Activated naive CD8-positive, alpha-beta T cell (primary cell): ENCODE results near the gene DCDC2B.
"Not testable (repeated sequence)": the region's sequence is repeated elsewhere in the genome, so short reads cannot be mapped to it uniquely, and the experiment has no call there.

Experiments
- H3K27ac Mint-ChIP-seq: one replicate; pipeline ENCODE4 v1.8.0; 2021; ENCODE audit warnings: mixed read lengths
- H3K27me3 Mint-ChIP-seq: one replicate; pipeline ENCODE4 v1.8.0; 2021; ENCODE audit warnings: mixed read lengths
- H3K36me3 Mint-ChIP-seq: one replicate; pipeline ENCODE4 v1.8.0; 2021; ENCODE audit warnings: mixed read lengths
- H3K4me1 Mint-ChIP-seq: one replicate; pipeline ENCODE4 v1.8.0; 2021; ENCODE audit warnings: low read depth, mixed read lengths
- H3K4me3 Mint-ChIP-seq: one replicate; pipeline ENCODE4 v1.8.0; 2021; ENCODE audit warnings: mild to moderate bottlenecking, mixed read lengths
- H3K9me3 Mint-ChIP-seq: one replicate; pipeline ENCODE4 v1.8.0; 2021; ENCODE audit warnings: low read depth, mixed read lengths

The DCDC2B gene

GRCh38 chr1:32208891-32209328 lies at the start of gene DCDC2B:
DCDC2B (plus strand) TSS chr1:32209089; CDS start chr1:32209094, 5 bp downstream.
- H3K36me3 Mint-ChIP-seq, result no peaks in the 10 kb centered on the region
- peaks cover 9% of the 10 kb centered on the region for H3K4me1 Mint-ChIP-seq
- H3K27me3 Mint-ChIP-seq, result no peaks in the 10 kb centered on the region
- no peaks in the 10 kb centered on the region for H3K9me3 Mint-ChIP-seq
- H3K4me3 Mint-ChIP-seq, result no peak within 1 kb of the TSS
- no peak within 1 kb of the TSS for H3K27ac Mint-ChIP-seq

DNA sequence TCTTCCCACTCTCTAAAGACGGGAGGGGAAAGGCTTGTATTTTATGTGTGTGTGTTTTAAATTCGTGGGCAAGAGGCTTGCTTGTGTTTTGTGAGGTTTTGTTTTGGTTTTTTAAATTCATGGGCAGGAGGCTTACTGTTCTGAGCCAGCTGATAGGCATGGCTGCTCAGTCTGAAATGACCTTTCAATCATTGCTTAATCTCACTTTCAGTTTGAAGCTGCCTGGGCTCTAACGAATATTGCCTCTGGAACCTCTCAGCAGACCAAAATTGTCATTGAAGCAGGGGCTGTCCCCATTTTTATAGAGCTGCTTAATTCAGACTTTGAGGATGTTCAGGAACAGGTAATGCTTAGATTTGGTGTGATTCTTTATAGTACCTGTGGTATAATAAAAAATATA lies 49.7 kb upstream of the DCDC2B start:
- Mint-ChIP-seq H3K36me3 (peaks cover 17% of the 10 kb centered on the region), H3K27ac (no peak overlapping the region), H3K9me3 (no peaks in the 10 kb centered on the region), H3K4me3 (no peak overlapping the region), H3K4me1 (peaks cover 1% of the 10 kb centered on the region), H3K27me3 (no peaks in the 10 kb centered on the region)

DNA sequence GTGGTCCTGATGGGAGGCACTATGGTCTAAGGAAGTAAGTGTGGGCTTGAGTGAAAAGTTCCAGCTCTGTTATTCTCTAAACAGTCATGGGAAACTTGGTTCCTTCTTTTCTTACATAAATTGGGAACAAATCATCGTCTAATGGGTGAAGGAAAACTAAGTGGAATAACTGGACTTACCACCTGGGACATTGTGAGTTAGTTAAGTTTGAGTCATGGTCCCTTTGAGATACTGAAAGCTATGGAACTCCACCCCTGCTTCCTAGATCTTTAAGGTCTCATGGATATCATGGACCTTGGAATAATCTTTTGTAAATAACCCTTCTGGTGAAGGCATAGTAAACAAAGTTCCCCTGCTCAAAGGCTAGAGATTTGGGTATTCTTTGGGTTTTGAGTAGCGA lies 45.5 kb upstream of the DCDC2B start:
- H3K9me3 Mint-ChIP-seq, result no peaks in the 10 kb centered on the region
- H3K36me3 Mint-ChIP-seq, result peaks cover 13% of the 10 kb centered on the region
- no peak overlapping the region for H3K27ac Mint-ChIP-seq
- no peaks in the 10 kb centered on the region for H3K27me3 Mint-ChIP-seq
- no peaks in the 10 kb centered on the region for H3K4me1 Mint-ChIP-seq
- H3K4me3 Mint-ChIP-seq, result no peak overlapping the region

DNA sequence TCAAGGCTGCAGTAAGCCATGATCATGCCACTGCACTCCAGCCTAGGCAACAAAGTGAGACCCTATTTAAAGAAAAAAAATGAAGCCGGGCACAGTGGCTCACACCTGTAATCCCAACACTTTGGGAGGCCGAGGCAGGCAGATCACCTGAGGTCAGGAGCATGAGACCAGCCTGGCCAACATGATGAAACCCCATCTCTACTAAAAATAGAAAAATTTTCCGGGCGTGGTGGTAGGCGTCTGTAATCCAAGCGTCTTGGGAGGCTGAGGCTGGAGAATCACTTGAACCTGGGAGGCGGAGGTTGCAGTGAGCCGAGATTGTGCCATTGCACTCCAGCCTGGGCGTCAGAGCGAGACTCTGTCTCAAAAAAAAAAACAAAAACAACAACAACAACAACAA lies 43.3 kb upstream of the DCDC2B start:
- not testable (repeated sequence) for H3K9me3 Mint-ChIP-seq, H3K27me3 Mint-ChIP-seq, H3K27ac Mint-ChIP-seq, H3K4me3 Mint-ChIP-seq, H3K4me1 Mint-ChIP-seq
- H3K36me3 Mint-ChIP-seq, result peaks cover 10% of the 10 kb centered on the region

DNA sequence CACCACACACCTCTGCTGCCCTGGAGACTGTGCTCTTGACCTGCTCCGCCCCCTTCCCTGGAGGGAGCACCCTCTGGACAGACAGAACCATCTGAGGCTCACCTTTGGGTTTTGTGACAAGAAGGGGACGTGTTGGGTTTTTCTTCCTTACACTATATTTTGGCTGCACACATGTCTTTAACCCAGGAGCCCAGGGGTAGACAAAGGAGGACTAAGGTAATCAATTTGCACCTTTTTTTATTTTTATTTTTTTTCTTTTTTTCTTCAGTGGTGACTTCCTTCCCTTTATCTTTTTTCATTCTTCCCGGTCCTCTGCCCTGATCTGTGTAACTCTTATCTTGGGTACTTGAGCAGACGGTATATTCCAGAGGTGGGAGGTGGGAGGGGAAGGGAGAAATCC lies 37.9 kb upstream of the DCDC2B start:
- H3K27me3 Mint-ChIP-seq, result no peaks in the 10 kb centered on the region
- H3K27ac Mint-ChIP-seq, result no peak overlapping the region
- no peaks in the 10 kb centered on the region for H3K9me3 Mint-ChIP-seq
- H3K4me3 Mint-ChIP-seq, result no peak overlapping the region
- peaks cover 15% of the 10 kb centered on the region for H3K4me1 Mint-ChIP-seq
- peaks cover 2% of the 10 kb centered on the region for H3K36me3 Mint-ChIP-seq

DNA sequence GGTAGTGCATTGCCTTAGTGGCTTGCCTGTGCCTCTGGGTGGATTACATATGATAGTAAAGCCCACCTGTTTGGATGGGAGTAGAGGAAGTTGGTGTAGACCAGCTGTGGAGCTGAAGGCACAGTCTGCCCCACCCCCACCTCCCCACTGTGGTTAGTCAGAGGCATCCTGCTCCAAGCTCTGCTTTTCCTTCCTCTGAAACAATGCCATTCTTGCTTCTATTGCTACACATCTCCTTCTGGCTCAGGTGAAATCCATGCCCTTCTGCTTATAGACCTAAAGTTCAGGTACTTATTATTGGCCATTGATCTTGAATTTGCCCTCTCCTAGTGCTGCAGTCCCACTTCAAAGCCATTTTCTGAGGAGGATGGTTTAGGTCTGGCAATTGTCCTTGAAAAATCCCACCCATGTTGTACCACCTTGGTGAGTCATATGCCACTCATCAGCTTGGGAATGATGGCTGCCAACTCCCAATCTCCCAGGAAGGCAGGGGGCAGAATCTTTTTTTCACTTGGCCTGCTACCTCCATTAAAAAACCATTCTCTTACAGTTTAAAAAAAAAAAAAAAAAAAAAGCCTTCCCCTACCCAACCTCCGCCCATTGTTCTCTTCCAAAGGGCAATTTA lies 36.2 kb upstream of the DCDC2B start:
- Mint-ChIP-seq H3K9me3 (no peaks in the 10 kb centered on the region), H3K27ac (peak overlapping the region; percentile 41), H3K4me1 (peaks cover 15% of the 10 kb centered on the region), H3K36me3 (no peaks in the 10 kb centered on the region), H3K4me3 (no peak overlapping the region), H3K27me3 (no peaks in the 10 kb centered on the region)

DNA sequence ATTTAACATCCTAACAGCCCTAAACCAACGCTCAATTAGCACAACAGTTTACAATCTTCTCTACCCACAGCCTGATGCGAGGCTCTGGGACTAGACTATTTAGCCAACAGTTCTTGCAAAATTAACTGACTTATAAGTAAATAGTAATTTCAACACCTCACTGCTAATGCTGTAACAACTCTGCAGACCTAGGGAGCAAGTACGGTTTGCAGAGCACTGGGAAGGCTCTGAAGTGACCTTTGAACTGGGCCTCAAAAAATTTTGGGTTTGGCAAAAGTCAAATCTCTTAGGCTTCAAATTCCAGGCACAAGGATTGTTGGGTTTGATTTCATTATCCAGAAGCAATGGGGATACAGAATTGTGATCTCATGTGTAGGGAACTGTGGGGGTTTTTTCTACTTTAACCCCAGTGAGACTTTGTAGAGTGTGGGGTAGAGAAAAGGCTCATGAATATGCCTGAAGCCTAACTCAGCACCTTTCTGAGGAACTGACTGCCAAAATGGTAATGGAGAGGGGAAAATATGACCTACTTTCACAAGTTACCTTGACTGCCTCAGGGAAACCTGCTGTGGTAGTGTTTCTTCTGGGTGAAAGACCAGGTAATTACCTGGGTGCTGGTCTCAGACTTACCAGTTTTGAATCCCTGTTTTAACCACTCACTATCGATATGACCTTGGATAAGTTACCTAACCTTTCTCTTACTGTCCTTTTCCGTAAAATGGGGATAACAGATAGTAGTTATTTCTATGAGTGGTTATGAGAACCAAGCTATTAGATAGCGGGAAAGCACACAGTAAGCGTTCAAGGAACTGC lies 30.3 kb upstream of the DCDC2B start:
- Mint-ChIP-seq H3K36me3 (peaks cover 6% of the 10 kb centered on the region), H3K4me3 (peak overlapping the region; percentile 89), H3K9me3 (no peaks in the 10 kb centered on the region), H3K27ac (peak overlapping the region; percentile 96), H3K4me1 (peaks cover 35% of the 10 kb centered on the region), H3K27me3 (no peaks in the 10 kb centered on the region)

GRCh38 chr1:32179193-32179442 lies 29.8 kb upstream of the DCDC2B start:
- Mint-ChIP-seq H3K27ac (peak overlapping the region; percentile 96), H3K9me3 (no peaks in the 10 kb centered on the region), H3K36me3 (peaks cover 9% of the 10 kb centered on the region), H3K27me3 (no peaks in the 10 kb centered on the region), H3K4me1 (peaks cover 39% of the 10 kb centered on the region), H3K4me3 (peak overlapping the region; percentile 89)

GRCh38 chr1:32179443-32180185 lies 29.3 kb upstream of the DCDC2B start, which contains the start of gene TXLNA:
TXLNA (plus strand) TSS chr1:32179675; CDS start chr1:32180346, 671 bp downstream.
- Mint-ChIP-seq H3K4me1 (peaks cover 44% of the 10 kb centered on the region), H3K36me3 (peaks cover 12% of the 10 kb centered on the region), H3K27ac (peak within 1 kb of the TSS; percentile 96), H3K9me3 (no peaks in the 10 kb centered on the region), H3K27me3 (no peaks in the 10 kb centered on the region), H3K4me3 (peak within 1 kb of the TSS; percentile 94)

- Mint-ChIP-seq H3K4me1 (peaks cover 49% of the 10 kb centered on the region), H3K4me3 (peak overlapping the region; percentile 94), H3K36me3 (peaks cover 17% of the 10 kb centered on the region), H3K9me3 (no peaks in the 10 kb centered on the region), H3K27ac (peak overlapping the region; percentile 96), H3K27me3 (no peaks in the 10 kb centered on the region)
Measured at GRCh38 chr1:32180186-32181060, 28.5 kb upstream of the DCDC2B start.

DNA sequence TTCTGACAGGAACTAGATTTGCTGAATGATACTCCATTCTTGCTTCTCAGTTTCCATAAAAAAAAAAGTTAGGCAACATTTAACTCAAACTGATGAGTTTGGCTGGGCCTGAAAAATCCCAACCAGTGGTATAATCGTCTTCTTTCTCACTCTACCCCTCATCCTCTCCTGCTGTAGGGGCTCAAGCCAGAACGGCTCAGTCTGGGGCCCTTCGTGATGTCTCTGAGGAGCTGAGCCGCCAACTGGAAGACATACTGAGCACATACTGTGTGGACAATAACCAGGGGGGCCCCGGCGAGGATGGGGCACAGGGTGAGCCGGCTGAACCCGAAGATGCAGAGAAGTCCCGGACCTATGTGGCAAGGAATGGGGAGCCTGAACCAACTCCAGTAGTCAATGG lies 27.8 kb upstream of the DCDC2B start:
- peaks cover 17% of the 10 kb centered on the region for H3K36me3 Mint-ChIP-seq
- no peaks in the 10 kb centered on the region for H3K9me3 Mint-ChIP-seq
- H3K4me1 Mint-ChIP-seq, result peaks cover 52% of the 10 kb centered on the region
- peak overlapping the region; percentile 94 for H3K4me3 Mint-ChIP-seq
- peak overlapping the region; percentile 96 for H3K27ac Mint-ChIP-seq
- no peaks in the 10 kb centered on the region for H3K27me3 Mint-ChIP-seq

- Mint-ChIP-seq H3K27ac (peak overlapping the region; percentile 96), H3K4me3 (peak overlapping the region; percentile 94), H3K27me3 (no peaks in the 10 kb centered on the region), H3K4me1 (peaks cover 57% of the 10 kb centered on the region), H3K36me3 (peaks cover 22% of the 10 kb centered on the region), H3K9me3 (no peaks in the 10 kb centered on the region)
Measured at GRCh38 chr1:32181563-32181962, 27.3 kb upstream of the DCDC2B start.

DNA sequence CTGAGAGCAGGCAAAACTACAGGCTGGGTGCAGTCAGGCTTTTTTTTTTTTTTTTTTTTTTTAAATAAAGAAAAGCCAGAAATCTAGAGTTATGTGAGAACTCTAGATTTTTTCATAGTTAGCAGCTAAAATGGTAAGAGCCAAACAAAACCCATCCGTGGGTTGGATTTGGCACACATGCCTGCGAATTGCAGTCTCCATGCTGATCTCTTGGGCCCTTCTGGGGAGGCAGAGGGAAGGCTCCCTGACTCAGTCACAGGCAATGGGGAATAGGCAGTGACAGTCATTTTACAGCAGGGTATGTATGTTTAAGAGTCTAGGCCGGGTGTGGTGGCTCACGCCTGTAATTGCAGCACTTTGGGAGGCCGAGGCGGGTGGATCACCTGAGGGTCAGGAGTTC lies 26.8 kb upstream of the DCDC2B start:
- no peaks in the 10 kb centered on the region for H3K27me3 Mint-ChIP-seq
- peak overlapping the region; percentile 94 for H3K4me3 Mint-ChIP-seq
- H3K36me3 Mint-ChIP-seq, result peaks cover 22% of the 10 kb centered on the region
- H3K4me1 Mint-ChIP-seq, result peaks cover 58% of the 10 kb centered on the region
- H3K9me3 Mint-ChIP-seq, result no peaks in the 10 kb centered on the region
- no peak overlapping the region for H3K27ac Mint-ChIP-seq

- no peaks in the 10 kb centered on the region for H3K9me3 Mint-ChIP-seq
- peak overlapping the region; percentile 50 for H3K4me3 Mint-ChIP-seq
- no peaks in the 10 kb centered on the region for H3K27me3 Mint-ChIP-seq
- peak overlapping the region; percentile 5 for H3K27ac Mint-ChIP-seq
- peaks cover 48% of the 10 kb centered on the region for H3K4me1 Mint-ChIP-seq
- peaks cover 24% of the 10 kb centered on the region for H3K36me3 Mint-ChIP-seq
Measured at GRCh38 chr1:32184650-32185049, 24.2 kb upstream of the DCDC2B start.
